OCI-LY7 (cell line): ENCODE measurements around the gene PRKN. TPM values are rescaled to one million over a fixed set of nuclear protein-coding genes. Genes with fewer than 3 reads are reported as not detected.

Experiments used
- BruUV-seq: library from RNA; stranded (reverse); fragments of 400-500 nt; replicated peaks from 2 replicates; lab custom pipeline; 2021; lab: Mats Ljungman, UMichigan
- CTCF ChIA-PET: fragments of 300-600 bp; sonication (Branson Sonifier 250); formaldehyde crosslinking; loops from one replicate; lab custom pipeline; 2022; ENCODE audit warnings: antibody characterized with exemption; ENCODE audit not compliant: unreplicated experiment; lab: Charles Lee
- POLR2A ChIA-PET: fragments of 300-600 bp; sonication (Branson Sonifier 250); formaldehyde crosslinking; loops from one replicate; lab custom pipeline; 2022; ENCODE audit warnings: antibody characterized with exemption; lab: Charles Lee
- DNase-seq: peaks from one replicate; pipeline ENCODE4 v3.0.0-alpha.2; 2015; ENCODE audit warnings: low spot score
- H2AFZ ChIP-seq: fragments of 200-600 bp; sonication (generic), shearing (Covaris generic); 2 replicates; pipeline ENCODE4 v1.6.1; 2014; ENCODE audit warnings: mild to moderate bottlenecking, antibody characterized with exemption, low read length, moderate library complexity
- H3K27ac ChIP-seq: fragments of 200-600 bp; sonication (generic); 2 replicates; pipeline ENCODE4 v1.5.1; 2014; ENCODE audit warnings: mixed run types, low read depth, mild to moderate bottlenecking, moderate library complexity, low read length, inconsistent platforms; ENCODE audit not compliant: poor library complexity, severe bottlenecking
- H3K36me3 ChIP-seq: fragments of 200-600 bp; sonication (generic); 2 replicates; pipeline ENCODE4 v1.6.1; 2014; ENCODE audit warnings: mild to moderate bottlenecking, antibody characterized with exemption, low read length, moderate library complexity, mixed read lengths; ENCODE audit not compliant: insufficient read depth
- H3K4me1 ChIP-seq: fragments of 200-600 bp; sonication (generic); 2 replicates; pipeline ENCODE4 v1.5.1; 2014; ENCODE audit warnings: mild to moderate bottlenecking, low read length; ENCODE audit not compliant: insufficient read depth, poor library complexity, severe bottlenecking
- H3K4me2 ChIP-seq: fragments of 200-600 bp; sonication (generic); 2 replicates; pipeline ENCODE4 v1.6.1; 2014; ENCODE audit warnings: mild to moderate bottlenecking, low read length
- H3K4me3 ChIP-seq: fragments of 200-600 bp; sonication (generic); 2 replicates; pipeline ENCODE4 v1.5.1; 2014; ENCODE audit warnings: mild to moderate bottlenecking, low read depth, low read length; ENCODE audit not compliant: poor library complexity, severe bottlenecking
- H3K79me2 ChIP-seq: fragments of 200-600 bp; sonication (generic); 2 replicates; pipeline ENCODE4 v1.6.1; 2016; ENCODE audit warnings: low read depth, mild to moderate bottlenecking, low read length, moderate library complexity, mixed read lengths; ENCODE audit not compliant: insufficient read depth
- H3K9me2 ChIP-seq: fragments of 200-600 bp; sonication (generic); 2 replicates; pipeline ENCODE4 v1.6.1; 2016; ENCODE audit warnings: mild to moderate bottlenecking, low read length, mixed read lengths; ENCODE audit not compliant: insufficient read depth
- H3K9me3 ChIP-seq: fragments of 200-600 bp; sonication (generic); 2 replicates; pipeline ENCODE4 v1.6.1; 2014; ENCODE audit warnings: mild to moderate bottlenecking, mixed run types, low read length, mixed read lengths
- H4K20me1 ChIP-seq: fragments of 200-600 bp; sonication (generic); 2 replicates; pipeline ENCODE4 v1.6.1; 2014; ENCODE audit warnings: mild to moderate bottlenecking, antibody characterized with exemption, low read length, moderate library complexity, mixed read lengths; ENCODE audit not compliant: insufficient read depth
- EZH2phosphoT487 ChIP-seq: fragments of 200-600 bp; sonication (generic); IDR thresholded peaks from 2 replicates; pipeline ENCODE4 v1.6.1; 2018; ENCODE audit warnings: low read depth, borderline replicate concordance, mild to moderate bottlenecking, mixed run types, antibody characterized with exemption, low read length, moderate library complexity, mixed read lengths
- intact Hi-C: fragments of 100-400 bp; cut with micrococcal nuclease; formaldehyde crosslinking; loops from one replicate; pipeline ENCODE4 v1.10.0; 2022; ENCODE audit not compliant: unreplicated experiment
- total RNA-seq, 2 experiments: library from RNA; depleted of rRNA in 1 of 2; stranded (reverse); fragments of >200 nt in 1 of 2; shearing (Covaris generic) in 1 of 2; gene quantifications; 2 replicates each; pipeline ENCODE4 v1.2.3, GENCODE V29; 2014 to 2022
- TF ChIP-seq, protein P1 (sequence below): fragments of 200-600 bp; sonication (generic); conservative IDR thresholded peaks from 2 replicates; pipeline ENCODE4 v1.5.1; 2014; ENCODE audit warnings: mild to moderate bottlenecking, antibody characterized with exemption, low read length, moderate library complexity, mixed read lengths

The PRKN gene
- total RNA-seq, 2 experiments from 2014 or later: 1.3 to 2.0 TPM

DNA sequence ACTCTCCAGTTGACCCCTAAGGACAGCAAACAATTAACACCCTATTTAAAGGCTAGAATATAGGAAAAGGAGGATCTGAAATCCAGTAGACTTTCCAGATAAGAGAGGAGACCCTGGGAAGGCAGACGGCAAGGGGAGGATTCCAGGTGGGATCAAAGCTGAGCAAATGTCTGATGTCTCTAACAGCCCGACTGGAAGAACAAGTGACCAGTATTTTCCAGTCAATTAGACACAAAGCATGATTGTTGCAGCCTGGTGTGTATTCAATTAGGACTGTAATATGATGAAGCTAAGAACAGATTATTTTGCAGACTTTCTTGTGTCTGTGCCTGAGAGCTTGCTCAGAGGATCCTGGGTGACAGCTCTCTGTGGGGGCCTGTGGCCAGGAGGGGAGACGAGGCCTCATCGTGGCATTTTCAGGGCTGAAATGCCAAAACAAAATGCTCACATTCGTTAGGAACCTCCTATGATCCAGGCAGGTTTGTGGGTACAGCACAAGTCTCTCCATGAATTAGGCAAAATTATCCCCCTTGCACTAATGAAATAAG lies 981.9 kb downstream of the PRKN start:
- ChIA-PET POLR2A (interaction anchor here (0.6 to 0.7 kb wide), 2 partner anchors 11 to 14 kb away, joined by 3 to 6 read pairs; no protein-coding TSS in a partner anchor), CTCF (no interaction called here)
- Histone ChIP-seq H4K20me1 (no peaks in the 10 kb centered on the region), H3K27ac (no peak overlapping the region), H3K9me2 (no peaks in the 10 kb centered on the region), H3K4me3 (no peak overlapping the region), H2AFZ (no peak overlapping the region), H3K9me3 (no peaks in the 10 kb centered on the region), H3K79me2 (no peaks in the 10 kb centered on the region), H3K4me1 (no peaks in the 10 kb centered on the region), H3K4me2 (no peak overlapping the region), H3K36me3 (no peaks in the 10 kb centered on the region)
- no peak for DNase-seq
- no TSS peak for BruUV-seq
- intact Hi-C loops: no loop called here
- TF ChIP-seq, protein P1, sequence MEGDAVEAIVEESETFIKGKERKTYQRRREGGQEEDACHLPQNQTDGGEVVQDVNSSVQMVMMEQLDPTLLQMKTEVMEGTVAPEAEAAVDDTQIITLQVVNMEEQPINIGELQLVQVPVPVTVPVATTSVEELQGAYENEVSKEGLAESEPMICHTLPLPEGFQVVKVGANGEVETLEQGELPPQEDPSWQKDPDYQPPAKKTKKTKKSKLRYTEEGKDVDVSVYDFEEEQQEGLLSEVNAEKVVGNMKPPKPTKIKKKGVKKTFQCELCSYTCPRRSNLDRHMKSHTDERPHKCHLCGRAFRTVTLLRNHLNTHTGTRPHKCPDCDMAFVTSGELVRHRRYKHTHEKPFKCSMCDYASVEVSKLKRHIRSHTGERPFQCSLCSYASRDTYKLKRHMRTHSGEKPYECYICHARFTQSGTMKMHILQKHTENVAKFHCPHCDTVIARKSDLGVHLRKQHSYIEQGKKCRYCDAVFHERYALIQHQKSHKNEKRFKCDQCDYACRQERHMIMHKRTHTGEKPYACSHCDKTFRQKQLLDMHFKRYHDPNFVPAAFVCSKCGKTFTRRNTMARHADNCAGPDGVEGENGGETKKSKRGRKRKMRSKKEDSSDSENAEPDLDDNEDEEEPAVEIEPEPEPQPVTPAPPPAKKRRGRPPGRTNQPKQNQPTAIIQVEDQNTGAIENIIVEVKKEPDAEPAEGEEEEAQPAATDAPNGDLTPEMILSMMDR: no peak
- TF ChIP-seq EZH2phosphoT487: no peak

DNA sequence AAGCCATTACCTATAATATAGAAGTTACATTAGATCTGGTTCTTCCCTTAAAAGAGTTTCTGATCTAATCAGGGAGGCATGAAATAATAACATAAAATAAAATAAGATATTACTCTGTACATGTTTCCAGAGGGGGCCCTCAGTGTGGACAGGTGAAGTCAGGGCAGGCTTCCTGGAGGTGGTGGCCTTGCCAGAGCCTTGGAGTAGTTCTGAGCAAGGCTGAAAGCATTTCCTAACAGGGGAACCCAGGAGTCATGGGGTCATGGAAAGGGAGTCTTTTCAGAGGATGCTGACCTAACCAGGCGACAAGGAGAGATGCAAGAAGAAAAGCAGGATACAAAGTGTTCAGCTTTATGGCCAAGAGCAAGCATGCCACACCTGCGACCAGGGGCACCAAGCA lies 982.4 kb downstream of the PRKN start:
- intact Hi-C loops: no loop called here
- Histone ChIP-seq H3K4me1 (no peaks in the 10 kb centered on the region), H3K4me2 (no peak overlapping the region), H2AFZ (no peak overlapping the region), H3K9me2 (no peaks in the 10 kb centered on the region), H3K9me3 (no peaks in the 10 kb centered on the region), H3K4me3 (no peak overlapping the region), H4K20me1 (no peaks in the 10 kb centered on the region), H3K79me2 (no peaks in the 10 kb centered on the region), H3K36me3 (no peaks in the 10 kb centered on the region), H3K27ac (no peak overlapping the region)
- ChIA-PET CTCF (no interaction called here), POLR2A (interaction anchor here (0.6 kb wide), 1 partner anchor 15 kb away, joined by 6 read pairs; no protein-coding TSS in a partner anchor)
- DNase-seq: no peak
- no TSS peak for BruUV-seq
- no peak for TF ChIP-seq EZH2phosphoT487
- TF ChIP-seq, protein P1: no peak
